CD4-positive, alpha-beta T cell (primary cell): ENCODE results near the gene SERPINE2. TPM values are rescaled to one million over a fixed set of nuclear protein-coding genes. Genes with fewer than 3 reads are reported as not detected.

Experiments
- ATAC-seq: fragments of 200-7000 bp; cut with Tn5 transposase; one replicate; pipeline ENCODE4 v1.10.0; 2022; ENCODE audit warnings: mild to moderate bottlenecking; ENCODE audit not compliant: poor library complexity
- CTCF ChIA-PET: fragments of 350-600 bp; sonication (Branson Sonifier 250); formaldehyde crosslinking; loops from one replicate; lab custom pipeline; 2021; ENCODE audit warnings: antibody characterized with exemption, inconsistent platforms; lab: Charles Lee
- POLR2A ChIA-PET: fragments of 350-600 bp; sonication (Branson Sonifier 250); formaldehyde crosslinking; loops from one replicate; lab custom pipeline; 2021; ENCODE audit warnings: antibody characterized with exemption, inconsistent platforms; lab: Charles Lee
- DNase-seq, 14 experiments: peaks; one replicate each; pipeline ENCODE4 v3.0.0-alpha.2; 2013 to 2020; ENCODE audit warnings: mixed read lengths in 2 of 14
- H3K27ac ChIP-seq, 2 donors: one replicate each; pipeline versions ENCODE4 v1.5.1 to v1.7.0; 2013; ENCODE audit warnings: low read length in 2 of 2, low read depth in 1 of 2, mild to moderate bottlenecking in 1 of 2
- H3K27me3 ChIP-seq, 2 experiments: 1 replicate in 1 of 2; 2 replicates in 1 of 2; pipeline versions ENCODE4 v1.6.1 to v1.7.0; 2013; ENCODE audit warnings: low read length in 2 of 2, control low read depth in 1 of 2, mild to moderate bottlenecking in 1 of 2, moderate library complexity in 1 of 2; ENCODE audit not compliant: insufficient read depth in 2 of 2, control insufficient read depth in 1 of 2
- H3K36me3 ChIP-seq: one replicate; pipeline ENCODE4 v1.6.1; 2013; ENCODE audit warnings: low read length, control low read depth; ENCODE audit not compliant: insufficient read depth
- H3K4me1 ChIP-seq: one replicate; pipeline ENCODE4 v1.6.1; 2013; ENCODE audit warnings: low read length, control low read depth; ENCODE audit not compliant: insufficient read depth
- H3K4me3 ChIP-seq: one replicate; pipeline ENCODE4 v1.5.1; 2013; ENCODE audit warnings: mild to moderate bottlenecking, low read length, moderate library complexity
- H3K9me3 ChIP-seq, 2 experiments: 1 replicate in 1 of 2; 2 replicates in 1 of 2; pipeline versions ENCODE4 v1.6.1 to v1.7.0; 2013; ENCODE audit warnings: low read length in 2 of 2, mild to moderate bottlenecking in 2 of 2, control low read depth in 1 of 2, moderate library complexity in 1 of 2; ENCODE audit not compliant: control insufficient read depth in 1 of 2, insufficient read depth in 1 of 2
- H3K27ac Mint-ChIP-seq: one replicate; pipeline ENCODE4 v1.8.0; 2020; ENCODE audit warnings: mixed read lengths
- H3K27me3 Mint-ChIP-seq: one replicate; pipeline ENCODE4 v1.8.0; 2021; ENCODE audit warnings: mixed read lengths
- H3K36me3 Mint-ChIP-seq: one replicate; pipeline ENCODE4 v1.8.0; 2021; ENCODE audit warnings: low read depth, mixed read lengths
- H3K4me1 Mint-ChIP-seq: one replicate; pipeline ENCODE4 v1.8.0; 2021; ENCODE audit warnings: low read depth, mixed read lengths
- H3K4me3 Mint-ChIP-seq: one replicate; pipeline ENCODE4 v1.8.0; 2020; ENCODE audit warnings: mild to moderate bottlenecking, mixed read lengths
- H3K9me3 Mint-ChIP-seq: one replicate; pipeline ENCODE4 v1.8.0; 2020; ENCODE audit warnings: mixed read lengths
- CTCF ChIP-seq: fragments of 200-600 bp; IDR thresholded peaks from one replicate; pipeline ENCODE4 v1.8.0; 2022; ENCODE audit warnings: antibody characterized with exemption, mild to moderate bottlenecking
- intact Hi-C, 2 experiments: fragments of 100-400 bp; cut with DNase I in 1 of 2; cut with micrococcal nuclease in 1 of 2; formaldehyde crosslinking; loops; one replicate each; pipeline versions ENCODE4 v1.15.1 to v1.9.0; 2023 to 2025; cut with DNase I, micrococcal nuclease
- total RNA-seq, 174 experiments: library from RNA in 2 of 174; stranded (reverse) in 2 of 174; gene quantifications; one replicate each; pipeline ENCODE4 v1.2.3 and lab custom pipeline; 2021 to 2026

Gene SERPINE2
- total RNA-seq, 2 experiments from 2014 or later, result 5.1 to 7.3 TPM

- intact Hi-C loops, result no loop called here
- no peak overlapping the region for H3K27ac ChIP-seq
- Mint-ChIP-seq H3K4me1 (peaks cover 72% of the 10 kb centered on the region), H3K27ac (peak overlapping the region; percentile 88), H3K36me3 (no peaks in the 10 kb centered on the region), H3K9me3 (no peaks in the 10 kb centered on the region), H3K27me3 (no peaks in the 10 kb centered on the region), H3K4me3 (peak overlapping the region; percentile 40)
- peaks cover 39% of the 10 kb centered on the region for H3K4me1 ChIP-seq
- no peaks in the 10 kb centered on the region for H3K27me3 ChIP-seq
- ATAC-seq (no peak), DNase-seq (no peak)
- ChIA-PET CTCF (no interaction called here), POLR2A (no interaction called here)
- H3K4me3 ChIP-seq, result no peak overlapping the region
- H3K9me3 ChIP-seq, result no peaks in the 10 kb centered on the region
- H3K36me3 ChIP-seq, result no peaks in the 10 kb centered on the region
- no peak for TF ChIP-seq CTCF
Measured at GRCh38 chr2:224027931-224028330, 11.2 kb downstream of the SERPINE2 start.

GRCh38 chr2:224027070-224027469 is 12.0 kb downstream of the SERPINE2 start:
- Mint-ChIP-seq H3K27me3 (no peaks in the 10 kb centered on the region), H3K4me3 (no peak overlapping the region), H3K9me3 (no peaks in the 10 kb centered on the region), H3K36me3 (no peaks in the 10 kb centered on the region), H3K4me1 (peaks cover 69% of the 10 kb centered on the region), H3K27ac (peak overlapping the region; percentile 88)
- no peak overlapping the region for H3K4me3 ChIP-seq
- ATAC-seq (no peak), DNase-seq (no peak)
- intact Hi-C loops, result no loop called here
- H3K27ac ChIP-seq, result peak overlapping the region in 1 of 2 donors; percentile 73
- no peaks in the 10 kb centered on the region for H3K9me3 ChIP-seq
- H3K4me1 ChIP-seq, result peaks cover 36% of the 10 kb centered on the region
- H3K27me3 ChIP-seq, result no peaks in the 10 kb centered on the region
- CTCF ChIA-PET, result no interaction called here
- POLR2A ChIA-PET, result no interaction called here
- H3K36me3 ChIP-seq, result no peaks in the 10 kb centered on the region
- no peak for TF ChIP-seq CTCF

GRCh38 chr2:224025874-224026273 is 13.2 kb downstream of the SERPINE2 start:
- Histone ChIP-seq H3K4me3 (peak overlapping the region; percentile 14), H3K36me3 (no peaks in the 10 kb centered on the region), H3K4me1 (peaks cover 36% of the 10 kb centered on the region), H3K9me3 (no peaks in the 10 kb centered on the region), H3K27me3 (no peaks in the 10 kb centered on the region), H3K27ac (peak overlapping the region in 1 of 2 donors; percentile 73)
- no peak for TF ChIP-seq CTCF
- peak; percentile 91 for ATAC-seq
- Mint-ChIP-seq H3K9me3 (no peaks in the 10 kb centered on the region), H3K4me1 (peaks cover 65% of the 10 kb centered on the region), H3K27ac (peak overlapping the region; percentile 86), H3K27me3 (no peaks in the 10 kb centered on the region), H3K36me3 (no peaks in the 10 kb centered on the region), H3K4me3 (peak overlapping the region; percentile 47)
- ChIA-PET POLR2A (interaction anchor here (1.5 kb wide), 1 partner anchor 13 kb away, joined by 6 read pairs; the partner anchor contains the start of gene SERPINE2), CTCF (no interaction called here)
- DNase-seq, result peak in 13 of 14 experiments; percentile 4 to 85 (median 39)
- intact Hi-C loops, result no loop called here
